ENCODE data around the gene HSPA1A. TPM values are rescaled to one million over a fixed set of nuclear protein-coding genes. Genes with fewer than 3 reads are reported as not detected.
A peak's percentile ranks its signal among the peaks of the same experiment; 100 is the strongest.

The HSPA1A gene
- total RNA-seq, result 100 to 1,000 TPM; 124 to 137 TPM

GRCh38 chr6:31815025-31815838 is at the start of gene HSPA1A, which contains the start of gene HSPA1L:
HSPA1A (plus strand) TSS chr6:31815543; CDS start chr6:31815757, 214 bp downstream.
HSPA1L (minus strand) TSS chr6:31815283; CDS start chr6:31811972, 3,311 bp downstream.
- peaks cover 18% of the 10 kb centered on the region for H3K36me3 Mint-ChIP-seq
- H3K27me3 Mint-ChIP-seq, result no peaks in the 10 kb centered on the region
- H3K27ac Mint-ChIP-seq, result peak within 1 kb of the TSS; percentile 95
- H3K9me3 Mint-ChIP-seq (ENCODE audit: low read depth), result no peaks in the 10 kb centered on the region
- DNase-seq, result peak; percentile 89
- H3K4me3 Mint-ChIP-seq, result peak within 1 kb of the TSS; percentile 91
- peaks cover 56% of the 10 kb centered on the region for H3K4me1 Mint-ChIP-seq
- CTCF ChIA-PET, result interaction anchor here (0.8 to 3.9 kb wide), 7 partner anchors 9 to 75 kb away, joined by 4 to 19 read pairs (median 5); partner anchors contain the start of genes HSPA1B, MSH5 and VARS1
- ATAC-seq, result peak; percentile 41

GRCh38 chr6:31765559-31765909 is 49.8 kb upstream of the HSPA1A start:
- peaks cover 17% of the 10 kb centered on the region for H3K36me3 Mint-ChIP-seq
- CTCF ChIA-PET, result no interaction called here
- no peak overlapping the region for H3K27ac Mint-ChIP-seq
- DNase-seq (no peak), ATAC-seq (no peak)
- no peaks in the 10 kb centered on the region for H3K27me3 Mint-ChIP-seq
- H3K4me3 Mint-ChIP-seq, result no peak overlapping the region
- H3K4me1 Mint-ChIP-seq, result peaks cover 13% of the 10 kb centered on the region
- H3K9me3 Mint-ChIP-seq (ENCODE audit: low read depth), result no peaks in the 10 kb centered on the region

GRCh38 chr6:31765910-31766794 is 49.2 kb upstream of the HSPA1A start:
- no peak overlapping the region for H3K4me3 Mint-ChIP-seq
- H3K27me3 Mint-ChIP-seq, result no peaks in the 10 kb centered on the region
- peaks cover 12% of the 10 kb centered on the region for H3K36me3 Mint-ChIP-seq
- CTCF ChIA-PET, result no interaction called here
- no peaks in the 10 kb centered on the region for H3K9me3 Mint-ChIP-seq (ENCODE audit: low read depth)
- H3K27ac Mint-ChIP-seq, result no peak overlapping the region
- DNase-seq, result no peak
- ATAC-seq, result no peak
- peaks cover 15% of the 10 kb centered on the region for H3K4me1 Mint-ChIP-seq

GRCh38 chr6:31767096-31767645 is 48.2 kb upstream of the HSPA1A start:
- H3K4me1 Mint-ChIP-seq, result peaks cover 22% of the 10 kb centered on the region
- DNase-seq, result no peak
- H3K36me3 Mint-ChIP-seq, result peaks cover 11% of the 10 kb centered on the region
- CTCF ChIA-PET, result interaction anchor here (1.1 kb wide), 1 partner anchor 28 kb away, joined by 3 read pairs; the partner anchor contains the start of gene MSH5
- no peaks in the 10 kb centered on the region for H3K27me3 Mint-ChIP-seq
- no peak overlapping the region for H3K27ac Mint-ChIP-seq
- no peak overlapping the region for H3K4me3 Mint-ChIP-seq
- no peaks in the 10 kb centered on the region for H3K9me3 Mint-ChIP-seq (ENCODE audit: low read depth)
- ATAC-seq, result no peak

- Mint-ChIP-seq H3K4me1 (peaks cover 31% of the 10 kb centered on the region), H3K9me3 (ENCODE audit: low read depth) (no peaks in the 10 kb centered on the region), H3K27ac (no peak overlapping the region), H3K27me3 (no peaks in the 10 kb centered on the region), H3K4me3 (no peak overlapping the region), H3K36me3 (peaks cover 7% of the 10 kb centered on the region)
- CTCF ChIA-PET, result interaction anchor here (0.9 to 3.1 kb wide), 27 partner anchors 9 to 111 kb away, joined by 3 to 44 read pairs (median 6); partner anchors contain the start of genes ABHD16A, C6orf47, CLIC1 and DDAH2
- ATAC-seq (no peak), DNase-seq (no peak)
These were observed 46.7 kb upstream of the HSPA1A start for GRCh38 chr6:31768363-31769257.

- CTCF ChIA-PET, result interaction anchor here (0.6 to 3.1 kb wide), 44 partner anchors 9 to 190 kb away, joined by 3 to 44 read pairs (median 6); partner anchors contain the start of genes ABHD16A, BAG6, C6orf47 and CLIC1
- H3K27me3 Mint-ChIP-seq, result no peaks in the 10 kb centered on the region
- no peaks in the 10 kb centered on the region for H3K9me3 Mint-ChIP-seq (ENCODE audit: low read depth)
- H3K4me1 Mint-ChIP-seq, result peaks cover 31% of the 10 kb centered on the region
- no peak overlapping the region for H3K4me3 Mint-ChIP-seq
- ATAC-seq (peak; percentile 91), DNase-seq (peak; percentile 92)
- peaks cover 5% of the 10 kb centered on the region for H3K36me3 Mint-ChIP-seq
- peak overlapping the region; percentile 16 for H3K27ac Mint-ChIP-seq
These were observed 45.5 kb upstream of the HSPA1A start for GRCh38 chr6:31769684-31770371.

- ATAC-seq (no peak), DNase-seq (no peak)
- Mint-ChIP-seq H3K9me3 (ENCODE audit: low read depth) (no peaks in the 10 kb centered on the region), H3K4me1 (peaks cover 39% of the 10 kb centered on the region), H3K27ac (peak overlapping the region; percentile 73), H3K36me3 (peaks cover 5% of the 10 kb centered on the region), H3K4me3 (no peak overlapping the region), H3K27me3 (no peaks in the 10 kb centered on the region)
- CTCF ChIA-PET, result interaction anchor here (0.6 to 3.1 kb wide), 21 partner anchors 11 to 188 kb away, joined by 3 to 44 read pairs (median 6); partner anchors contain the start of genes ABHD16A, BAG6, C6orf47 and CLIC1
These were observed 44.5 kb upstream of the HSPA1A start for GRCh38 chr6:31770860-31771259.

- DNase-seq, result no peak
- H3K9me3 Mint-ChIP-seq (ENCODE audit: low read depth), result no peaks in the 10 kb centered on the region
- H3K4me1 Mint-ChIP-seq, result peaks cover 49% of the 10 kb centered on the region
- no peak for ATAC-seq
- peaks cover 5% of the 10 kb centered on the region for H3K36me3 Mint-ChIP-seq
- peak overlapping the region; percentile 73 for H3K27ac Mint-ChIP-seq
- H3K27me3 Mint-ChIP-seq, result no peaks in the 10 kb centered on the region
- no peak overlapping the region for H3K4me3 Mint-ChIP-seq
- CTCF ChIA-PET, result interaction anchor here (0.7 to 3.0 kb wide), 13 partner anchors 17 to 152 kb away, joined by 3 to 39 read pairs (median 4); partner anchors contain the start of genes HSPA1B, MSH5 and VARS1
These were observed 43.4 kb upstream of the HSPA1A start for GRCh38 chr6:31771992-31772358.

- Mint-ChIP-seq H3K4me1 (peaks cover 45% of the 10 kb centered on the region), H3K27ac (no peak overlapping the region), H3K27me3 (no peaks in the 10 kb centered on the region), H3K4me3 (no peak overlapping the region), H3K9me3 (ENCODE audit: low read depth) (no peaks in the 10 kb centered on the region), H3K36me3 (peaks cover 7% of the 10 kb centered on the region)
- ATAC-seq (no peak), DNase-seq (no peak)
- CTCF ChIA-PET, result interaction anchor here (1.0 to 1.4 kb wide), 4 partner anchors 21 to 56 kb away, joined by 3 to 6 read pairs (median 4); partner anchors contain the start of gene HSPA1B
These were observed 40.2 kb upstream of the HSPA1A start for GRCh38 chr6:31775184-31775583.

GRCh38 chr6:31775633-31776484 is 39.5 kb upstream of the HSPA1A start:
- Mint-ChIP-seq H3K27ac (peak overlapping the region; percentile 86), H3K4me1 (peaks cover 45% of the 10 kb centered on the region), H3K9me3 (ENCODE audit: low read depth) (no peaks in the 10 kb centered on the region), H3K27me3 (no peaks in the 10 kb centered on the region), H3K4me3 (peak overlapping the region; percentile 39), H3K36me3 (peaks cover 7% of the 10 kb centered on the region)
- CTCF ChIA-PET, result interaction anchor here (1.2 to 1.4 kb wide), 3 partner anchors 20 to 52 kb away, joined by 3 to 6 read pairs (median 4); partner anchors contain the start of gene HSPA1B
- DNase-seq (no peak), ATAC-seq (no peak)

- CTCF ChIA-PET, result no interaction called here
- Mint-ChIP-seq H3K27me3 (no peaks in the 10 kb centered on the region), H3K4me3 (peak overlapping the region; percentile 39), H3K36me3 (peaks cover 7% of the 10 kb centered on the region), H3K4me1 (peaks cover 39% of the 10 kb centered on the region), H3K9me3 (ENCODE audit: low read depth) (no peaks in the 10 kb centered on the region), H3K27ac (peak overlapping the region; percentile 86)
- no peak for DNase-seq
- ATAC-seq, result no peak
These were observed 38.8 kb upstream of the HSPA1A start for GRCh38 chr6:31776485-31776988.
